ENCODE measurements around the gene SLC25A25. TPM values are rescaled to one million over a fixed set of nuclear protein-coding genes. Genes with fewer than 3 reads are reported as not detected.

SLC25A25 gene
- total and polyA plus RNA-seq, 2 experiments from 2014 or later: 8.2 to 20.2 TPM

DNA sequence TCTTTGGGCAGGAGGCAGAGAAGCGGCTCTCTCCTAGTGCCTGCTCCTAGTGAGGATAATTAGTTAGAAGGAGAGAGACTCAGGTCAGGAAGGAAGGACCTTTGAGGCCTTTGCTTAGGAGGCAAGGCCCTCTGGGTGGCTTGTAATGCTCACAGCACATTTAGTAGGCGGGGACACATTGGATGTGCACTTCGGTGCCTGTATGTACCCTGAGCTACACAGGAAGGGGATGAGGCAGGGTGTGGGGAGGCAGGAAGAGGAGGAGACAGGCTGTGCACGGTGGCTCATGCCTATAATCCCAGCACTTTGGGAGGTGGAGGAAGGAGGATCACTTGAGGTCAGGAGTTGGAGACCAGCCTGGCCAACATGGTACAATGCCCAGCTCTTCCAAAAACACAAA, 74.0 kb downstream of the SLC25A25 start:
- in situ Hi-C loops (cut with MboI): no loop called here
- no peak for TF ChIP-seq EZH2 (IDR thresholded peaks at IDR 0.05; ENCODE audit: insufficient read depth, poor library complexity, severe bottlenecking)
- no peak for TF ChIP-seq EZH2phosphoT487 (IDR thresholded peaks at IDR 0.05; ENCODE audit: insufficient read depth, low read depth)
- H3K27me3 ChIP-seq (replicated peaks; ENCODE audit: insufficient read depth): no peaks in the 10 kb centered on the region
- H3F3A ChIP-seq (ENCODE audit: insufficient read depth): no peaks in the 10 kb centered on the region
- 0 out of 2 replicates have a peak, but pooled peaks cover 3% of the 10 kb centered on the region for H3K4me1 ChIP-seq (ENCODE audit: insufficient read depth)
- no peak overlapping the region for H3K4me2 ChIP-seq (ENCODE audit: unreplicated experiment)
- H3K4me3 ChIP-seq: no peak overlapping the region
- H3K27ac ChIP-seq: no peak overlapping the region
- H2AFZ ChIP-seq: no peak overlapping the region
- WGBS, 2 experiments (ENCODE audit: low coverage in 1 of 2, low lambda C conversion rate in 2 of 2, missing lambda C conversion rate in 2 of 2): 54 to 61% methylated on average over 4 of the region's 4 CpGs
- no peaks in the 10 kb centered on the region for H4K20me1 ChIP-seq (ENCODE audit: insufficient read depth)
- DNase-seq: no peak
- no peak overlapping the region for H3K9ac ChIP-seq
- H3K79me2 ChIP-seq (ENCODE audit: insufficient read depth): no peaks in the 10 kb centered on the region
- no peaks in the 10 kb centered on the region for H3K9me2 ChIP-seq (ENCODE audit: insufficient read depth)
- H3K36me3 ChIP-seq (ENCODE audit: low read depth): no peaks in the 10 kb centered on the region
- no peaks in the 10 kb centered on the region for H3K9me3 ChIP-seq (ENCODE audit: low read depth)

DNA sequence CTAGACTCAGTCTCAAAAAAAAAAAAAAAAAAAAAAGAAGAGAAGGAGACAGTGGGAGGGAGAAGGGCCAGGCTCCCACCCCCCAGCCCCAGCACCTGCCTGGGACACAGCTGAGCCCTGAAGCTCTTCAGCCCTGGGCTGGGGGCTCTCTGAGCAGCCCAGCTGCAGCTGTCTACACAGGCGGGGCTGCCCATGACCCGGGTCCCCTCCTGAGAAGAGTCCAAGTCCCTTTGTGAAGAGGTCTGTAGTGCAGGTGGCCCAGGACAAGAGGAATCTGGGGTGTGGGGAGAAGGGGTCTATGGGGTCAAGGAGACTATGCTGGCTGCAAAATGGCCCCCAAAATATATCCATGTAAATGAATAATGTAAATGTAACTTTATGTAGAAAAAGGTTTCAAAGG, 74.6 kb downstream of the SLC25A25 start:
- Histone ChIP-seq H3K4me3 (no peak overlapping the region), H2AFZ (no peak overlapping the region), H3K9me3 (ENCODE audit: low read depth) (no peaks in the 10 kb centered on the region), H3K27me3 (replicated peaks; ENCODE audit: insufficient read depth) (no peaks in the 10 kb centered on the region), H3K4me1 (ENCODE audit: insufficient read depth) (0 out of 2 replicates have a peak, but pooled peaks cover 3% of the 10 kb centered on the region), H3F3A (ENCODE audit: insufficient read depth) (no peaks in the 10 kb centered on the region), H3K36me3 (ENCODE audit: low read depth) (no peaks in the 10 kb centered on the region), H4K20me1 (ENCODE audit: insufficient read depth) (no peaks in the 10 kb centered on the region), H3K79me2 (ENCODE audit: insufficient read depth) (no peaks in the 10 kb centered on the region), H3K4me2 (ENCODE audit: unreplicated experiment) (no peak overlapping the region), H3K9ac (no peak overlapping the region), H3K9me2 (ENCODE audit: insufficient read depth) (no peaks in the 10 kb centered on the region), H3K27ac (no peak overlapping the region)
- DNase-seq: no peak
- in situ Hi-C loops (cut with MboI): no loop called here
- TF ChIP-seq EZH2phosphoT487 (IDR thresholded peaks at IDR 0.05; ENCODE audit: insufficient read depth, low read depth): no peak
- no peak for TF ChIP-seq EZH2 (IDR thresholded peaks at IDR 0.05; ENCODE audit: insufficient read depth, poor library complexity, severe bottlenecking)
- WGBS, 2 experiments (ENCODE audit: low coverage in 1 of 2, low lambda C conversion rate in 2 of 2, missing lambda C conversion rate in 2 of 2): 43 to 46% methylated on average over 2 of the region's 2 CpGs

DNA sequence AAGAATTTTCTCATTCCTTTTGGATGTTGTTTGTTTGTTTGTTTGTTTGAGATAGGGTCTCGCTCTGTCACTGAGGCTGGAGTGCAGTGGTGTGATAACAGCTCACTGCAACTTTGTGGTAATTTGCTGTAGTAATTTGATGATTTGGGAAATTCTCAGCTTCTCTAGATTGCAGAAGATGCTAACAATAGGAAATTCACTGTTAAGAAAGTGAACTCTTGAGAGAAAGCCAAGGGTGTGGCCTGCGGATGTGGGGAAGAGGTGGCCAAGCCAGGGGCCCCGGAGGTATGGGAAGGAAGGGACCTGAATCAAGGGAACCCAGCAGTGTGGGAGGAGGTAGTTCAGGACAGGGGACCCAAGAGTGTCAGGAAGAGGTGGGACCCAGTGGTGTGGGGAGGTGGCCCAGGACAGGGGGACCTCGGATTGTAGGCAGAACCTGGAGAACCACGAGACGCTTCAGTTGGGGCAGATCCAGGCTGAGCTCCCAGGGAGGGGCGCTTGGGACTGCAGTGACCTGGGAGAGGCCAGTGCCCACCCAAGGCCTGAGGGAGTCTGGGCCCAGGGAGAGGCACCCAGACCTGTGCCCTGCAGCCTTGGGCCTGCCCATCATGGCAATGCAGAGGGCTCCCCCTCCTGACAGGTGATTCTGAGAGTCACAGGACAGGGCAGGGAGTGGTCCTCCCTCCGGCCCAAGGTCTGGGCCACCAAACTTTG, 75.7 kb downstream of the SLC25A25 start:
- Histone ChIP-seq H3K9me3 (ENCODE audit: low read depth) (no peaks in the 10 kb centered on the region), H3K27ac (no peak overlapping the region), H3F3A (ENCODE audit: insufficient read depth) (no peaks in the 10 kb centered on the region), H3K27me3 (replicated peaks; ENCODE audit: insufficient read depth) (no peaks in the 10 kb centered on the region), H3K9me2 (ENCODE audit: insufficient read depth) (no peaks in the 10 kb centered on the region), H4K20me1 (ENCODE audit: insufficient read depth) (no peaks in the 10 kb centered on the region), H3K36me3 (ENCODE audit: low read depth) (no peaks in the 10 kb centered on the region), H2AFZ (no peak overlapping the region), H3K79me2 (ENCODE audit: insufficient read depth) (no peaks in the 10 kb centered on the region), H3K9ac (no peak overlapping the region), H3K4me2 (ENCODE audit: unreplicated experiment) (no peak overlapping the region), H3K4me1 (ENCODE audit: insufficient read depth) (0 out of 2 replicates have a peak, but pooled peaks cover 3% of the 10 kb centered on the region), H3K4me3 (no peak overlapping the region)
- TF ChIP-seq EZH2phosphoT487 (IDR thresholded peaks at IDR 0.05; ENCODE audit: insufficient read depth, low read depth): no peak
- TF ChIP-seq EZH2 (IDR thresholded peaks at IDR 0.05; ENCODE audit: insufficient read depth, poor library complexity, severe bottlenecking): no peak
- 62% methylated on average over 8 of the region's 8 CpGs for WGBS, 2 experiments (ENCODE audit: low coverage in 1 of 2, low lambda C conversion rate in 2 of 2, missing lambda C conversion rate in 2 of 2)
- in situ Hi-C loops (cut with MboI): no loop called here
- peak; percentile 32 for DNase-seq

DNA sequence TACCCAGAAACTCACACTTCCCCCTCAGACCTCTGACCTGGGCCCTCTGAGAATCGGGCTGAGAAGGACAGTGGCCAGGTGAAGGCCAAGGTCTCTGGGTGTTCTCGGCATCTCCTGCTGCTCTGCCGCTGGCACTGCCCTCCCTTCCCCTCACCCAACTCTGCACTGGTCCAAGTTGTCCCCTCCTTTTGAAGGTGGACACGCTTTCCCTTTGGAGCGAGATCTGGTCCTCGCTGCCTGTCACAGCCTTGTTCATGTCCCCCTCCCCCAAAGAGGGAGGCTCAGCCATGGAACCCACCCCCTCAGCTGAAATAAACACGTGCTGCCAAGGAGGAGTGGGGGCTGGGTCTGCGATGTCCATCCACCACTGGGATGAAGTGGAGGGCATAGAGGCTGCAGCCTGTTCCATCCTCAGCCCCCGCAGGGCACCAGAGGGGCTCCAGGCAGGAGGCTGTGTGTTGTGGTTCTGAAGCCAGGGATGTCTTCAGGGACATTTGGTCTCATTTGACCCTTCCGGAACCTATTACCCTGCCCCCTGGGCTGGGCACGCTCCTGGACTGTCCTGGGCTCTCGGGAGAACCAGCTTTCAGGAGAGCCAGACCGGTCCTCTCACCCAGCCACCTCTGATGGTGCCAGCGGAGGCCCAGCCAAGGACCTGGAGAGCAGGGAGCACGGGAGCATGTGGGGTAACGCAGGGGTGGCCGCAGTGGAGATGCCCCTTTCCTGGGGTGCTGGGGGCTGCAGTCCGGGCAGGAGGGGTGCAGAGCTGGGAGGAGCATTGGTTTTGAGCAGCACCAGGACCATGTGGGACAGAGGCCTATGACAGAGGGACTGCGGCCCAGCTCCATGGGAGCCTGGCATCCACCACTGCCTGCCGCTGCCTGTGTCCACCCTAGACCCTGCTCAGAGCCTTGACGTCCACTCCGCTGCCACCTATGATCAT, 76.5 kb downstream of the SLC25A25 start:
- Histone ChIP-seq H3K4me3 (no peak overlapping the region), H3K9ac (no peak overlapping the region), H3K36me3 (ENCODE audit: low read depth) (no peaks in the 10 kb centered on the region), H3K79me2 (ENCODE audit: insufficient read depth) (no peaks in the 10 kb centered on the region), H4K20me1 (ENCODE audit: insufficient read depth) (no peaks in the 10 kb centered on the region), H3K27me3 (replicated peaks; ENCODE audit: insufficient read depth) (no peaks in the 10 kb centered on the region), H3K9me2 (ENCODE audit: insufficient read depth) (no peaks in the 10 kb centered on the region), H3K9me3 (ENCODE audit: low read depth) (no peaks in the 10 kb centered on the region), H3K4me1 (ENCODE audit: insufficient read depth) (0 out of 2 replicates have a peak, but pooled peaks cover 3% of the 10 kb centered on the region), H2AFZ (no peak overlapping the region), H3K4me2 (ENCODE audit: unreplicated experiment) (no peak overlapping the region), H3K27ac (no peak overlapping the region), H3F3A (ENCODE audit: insufficient read depth) (no peaks in the 10 kb centered on the region)
- no peak for DNase-seq
- 72 to 77% methylated on average over 22 of the region's 22 CpGs for WGBS, 2 experiments (ENCODE audit: low coverage in 1 of 2, low lambda C conversion rate in 2 of 2, missing lambda C conversion rate in 2 of 2)
- no peak for TF ChIP-seq EZH2phosphoT487 (IDR thresholded peaks at IDR 0.05; ENCODE audit: insufficient read depth, low read depth)
- TF ChIP-seq EZH2 (IDR thresholded peaks at IDR 0.05; ENCODE audit: insufficient read depth, poor library complexity, severe bottlenecking): no peak
- in situ Hi-C loops (cut with MboI): no loop called here
